Parathyroid adenoma (tissue), 2 donors: ENCODE measurements around the gene TUFT1.

Source experiments
- H2AFZ ChIP-seq: fragments of 300-600 bp; sonication (generic); one replicate; pipeline ENCODE4 v1.7.0; 2017; ENCODE audit warnings: antibody characterized with exemption, mild to moderate bottlenecking
- H3K27ac ChIP-seq: fragments of 300-600 bp; sonication (generic); one replicate; pipeline ENCODE4 v1.7.0; 2017
- H3K27me3 ChIP-seq: fragments of 300-600 bp; sonication (generic); one replicate; pipeline ENCODE4 v1.7.0; 2017; ENCODE audit warnings: low read length; ENCODE audit not compliant: control insufficient read depth, insufficient read depth
- H3K36me3 ChIP-seq: fragments of 300-600 bp; sonication (generic); one replicate; pipeline ENCODE4 v1.7.0; 2017; ENCODE audit warnings: low read length; ENCODE audit not compliant: control insufficient read depth, insufficient read depth
- H3K4me1 ChIP-seq: fragments of 300-600 bp; sonication (generic); one replicate; pipeline ENCODE4 v1.7.0; 2017; ENCODE audit warnings: control low read depth
- H3K4me2 ChIP-seq: fragments of 300-600 bp; sonication (generic); one replicate; pipeline ENCODE4 v1.7.0; 2017; ENCODE audit warnings: low read length
- H3K4me3 ChIP-seq: fragments of 300-600 bp; sonication (generic); one replicate; pipeline ENCODE4 v1.7.0; 2017; ENCODE audit warnings: low read depth, low read length
- H3K79me2 ChIP-seq: fragments of 300-600 bp; sonication (generic); one replicate; pipeline ENCODE4 v1.7.0; 2017; ENCODE audit warnings: control low read depth
- H3K9ac ChIP-seq: fragments of 300-600 bp; sonication (generic); one replicate; pipeline ENCODE4 v1.7.0; 2017; ENCODE audit warnings: mild to moderate bottlenecking
- H3K9me3 ChIP-seq: fragments of 300-600 bp; sonication (generic); one replicate; pipeline ENCODE4 v1.7.0; 2017; ENCODE audit warnings: low read length; ENCODE audit not compliant: control insufficient read depth
- TF ChIP-seq, protein P1 (sequence below): fragments of 300-600 bp; sonication (generic); IDR thresholded peaks from one replicate; pipeline ENCODE4 v1.7.0; 2017; ENCODE audit warnings: antibody characterized with exemption, mild to moderate bottlenecking
- donor health status: primary hyperparathyroidism.

Gene TUFT1

DNA sequence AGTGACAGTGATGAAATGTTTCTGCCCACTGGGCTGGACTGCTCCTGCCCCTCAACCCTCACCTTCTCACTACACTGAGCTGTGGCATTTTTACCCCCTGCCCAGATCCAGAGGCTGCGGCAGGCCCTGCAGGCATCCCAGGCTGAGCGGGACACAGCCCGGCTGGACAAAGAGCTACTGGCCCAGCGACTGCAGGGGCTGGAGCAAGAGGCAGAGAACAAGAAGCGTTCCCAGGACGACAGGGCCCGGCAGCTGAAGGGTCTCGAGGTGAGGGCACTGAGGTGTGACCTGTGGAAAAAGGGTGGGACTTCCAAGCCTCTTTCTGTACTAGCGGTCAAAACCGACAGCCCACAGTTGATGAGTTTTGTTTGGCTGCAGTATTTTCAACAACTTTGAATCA is 6.2 kb upstream of the TUFT1 start:
- TF ChIP-seq, protein P1, sequence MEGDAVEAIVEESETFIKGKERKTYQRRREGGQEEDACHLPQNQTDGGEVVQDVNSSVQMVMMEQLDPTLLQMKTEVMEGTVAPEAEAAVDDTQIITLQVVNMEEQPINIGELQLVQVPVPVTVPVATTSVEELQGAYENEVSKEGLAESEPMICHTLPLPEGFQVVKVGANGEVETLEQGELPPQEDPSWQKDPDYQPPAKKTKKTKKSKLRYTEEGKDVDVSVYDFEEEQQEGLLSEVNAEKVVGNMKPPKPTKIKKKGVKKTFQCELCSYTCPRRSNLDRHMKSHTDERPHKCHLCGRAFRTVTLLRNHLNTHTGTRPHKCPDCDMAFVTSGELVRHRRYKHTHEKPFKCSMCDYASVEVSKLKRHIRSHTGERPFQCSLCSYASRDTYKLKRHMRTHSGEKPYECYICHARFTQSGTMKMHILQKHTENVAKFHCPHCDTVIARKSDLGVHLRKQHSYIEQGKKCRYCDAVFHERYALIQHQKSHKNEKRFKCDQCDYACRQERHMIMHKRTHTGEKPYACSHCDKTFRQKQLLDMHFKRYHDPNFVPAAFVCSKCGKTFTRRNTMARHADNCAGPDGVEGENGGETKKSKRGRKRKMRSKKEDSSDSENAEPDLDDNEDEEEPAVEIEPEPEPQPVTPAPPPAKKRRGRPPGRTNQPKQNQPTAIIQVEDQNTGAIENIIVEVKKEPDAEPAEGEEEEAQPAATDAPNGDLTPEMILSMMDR: no peak

DNA sequence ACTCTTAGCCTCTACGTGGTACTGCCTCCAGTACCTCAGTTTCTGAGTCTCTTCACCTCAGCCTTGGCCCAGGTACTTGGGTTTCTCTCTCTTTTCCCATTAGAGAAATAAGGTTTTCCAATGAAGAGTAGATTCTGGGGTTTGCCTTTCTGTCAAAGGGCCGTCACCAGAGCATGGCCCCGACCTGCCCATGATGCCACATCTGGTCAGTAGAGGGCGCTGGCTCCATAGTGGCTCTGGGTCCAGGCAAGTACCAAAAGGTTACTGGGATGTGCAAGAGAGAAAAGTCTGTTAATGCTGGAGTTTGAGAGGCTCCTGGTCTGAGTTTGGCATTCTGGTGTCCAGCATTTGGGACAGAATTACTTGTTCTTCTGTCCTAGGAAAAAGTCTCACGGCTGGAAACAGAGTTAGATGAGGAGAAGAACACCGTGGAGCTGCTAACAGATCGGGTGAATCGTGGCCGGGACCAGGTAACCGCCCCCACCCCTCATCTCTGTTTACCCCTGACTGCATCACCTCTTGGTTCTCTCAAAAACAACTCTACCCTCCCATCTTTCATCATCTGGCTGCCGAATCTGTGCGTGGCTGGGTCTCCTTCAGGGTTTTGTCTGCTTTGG is 5.3 kb upstream of the TUFT1 start:
- no peak overlapping the region for H3K9ac ChIP-seq
- peak overlapping the region; percentile 15 for H3K27ac ChIP-seq
- peaks cover 8% of the 10 kb centered on the region for H3K4me1 ChIP-seq
- no peaks in the 10 kb centered on the region for H3K27me3 ChIP-seq
- H3K4me3 ChIP-seq: no peak overlapping the region
- no peaks in the 10 kb centered on the region for H3K79me2 ChIP-seq
- TF ChIP-seq, protein P1: peak; percentile 67
- no peak overlapping the region for H3K4me2 ChIP-seq
- H2AFZ ChIP-seq: no peak overlapping the region
- no peaks in the 10 kb centered on the region for H3K36me3 ChIP-seq
- H3K9me3 ChIP-seq: no peaks in the 10 kb centered on the region

More for the DNA sequence above, 6.2 kb upstream of the TUFT1 start:
- no peaks in the 10 kb centered on the region for H3K79me2 ChIP-seq
- H2AFZ ChIP-seq: no peak overlapping the region
- no peaks in the 10 kb centered on the region for H3K9me3 ChIP-seq
- no peaks in the 10 kb centered on the region for H3K36me3 ChIP-seq
- H3K9ac ChIP-seq: no peak overlapping the region
- no peak overlapping the region for H3K4me3 ChIP-seq
- peaks cover 1% of the 10 kb centered on the region for H3K4me1 ChIP-seq
- H3K4me2 ChIP-seq: no peak overlapping the region
- no peak overlapping the region for H3K27ac ChIP-seq
- no peaks in the 10 kb centered on the region for H3K27me3 ChIP-seq

DNA sequence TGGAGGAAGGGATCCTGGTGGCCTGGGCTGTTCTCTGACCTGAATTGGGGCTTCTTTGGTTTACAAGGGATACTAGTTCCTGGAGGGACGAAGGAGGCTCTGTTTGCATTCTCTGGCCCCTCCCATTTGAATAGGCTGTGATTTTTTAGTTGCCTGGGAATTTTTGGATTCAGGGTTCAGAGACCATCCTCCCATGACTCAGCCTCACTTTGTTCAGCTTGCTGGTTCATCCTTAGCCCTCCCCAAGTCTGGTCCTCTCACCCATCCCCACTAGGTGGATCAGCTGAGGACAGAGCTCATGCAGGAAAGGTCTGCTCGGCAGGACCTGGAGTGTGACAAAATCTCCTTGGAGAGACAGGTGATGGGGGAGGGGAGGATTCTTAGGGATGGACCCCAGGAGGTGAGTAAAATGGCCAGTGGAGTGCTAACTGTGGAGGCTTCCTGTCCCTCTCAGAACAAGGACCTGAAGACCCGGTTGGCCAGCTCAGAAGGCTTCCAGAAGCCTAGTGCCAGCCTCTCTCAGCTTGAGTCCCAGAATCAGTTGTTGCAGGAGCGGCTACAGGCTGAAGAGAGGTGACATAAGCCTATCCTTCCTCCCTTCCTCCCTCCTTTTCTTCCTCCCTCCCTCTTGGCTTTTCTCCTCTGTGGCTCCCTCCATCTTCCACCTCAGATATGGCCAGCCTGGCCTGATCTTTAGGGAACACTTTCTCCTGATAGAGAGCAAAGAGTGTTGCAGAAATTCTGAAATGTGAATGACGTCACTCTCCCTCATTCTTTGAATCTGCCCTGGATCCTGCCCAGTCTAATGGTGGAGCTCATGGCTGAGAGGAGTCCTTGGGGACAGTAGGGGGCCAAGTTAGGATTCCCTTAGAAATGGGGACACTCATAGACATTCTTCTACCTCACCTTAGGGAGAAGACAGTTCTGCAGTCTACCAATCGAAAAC is 4.5 kb upstream of the TUFT1 start:
- Histone ChIP-seq H3K27ac (no peak overlapping the region), H3K9me3 (no peaks in the 10 kb centered on the region), H2AFZ (no peak overlapping the region), H3K4me1 (peaks cover 9% of the 10 kb centered on the region), H3K4me2 (no peak overlapping the region), H3K27me3 (no peaks in the 10 kb centered on the region), H3K9ac (no peak overlapping the region), H3K4me3 (no peak overlapping the region), H3K36me3 (no peaks in the 10 kb centered on the region), H3K79me2 (no peaks in the 10 kb centered on the region)
- TF ChIP-seq, protein P1: no peak

DNA sequence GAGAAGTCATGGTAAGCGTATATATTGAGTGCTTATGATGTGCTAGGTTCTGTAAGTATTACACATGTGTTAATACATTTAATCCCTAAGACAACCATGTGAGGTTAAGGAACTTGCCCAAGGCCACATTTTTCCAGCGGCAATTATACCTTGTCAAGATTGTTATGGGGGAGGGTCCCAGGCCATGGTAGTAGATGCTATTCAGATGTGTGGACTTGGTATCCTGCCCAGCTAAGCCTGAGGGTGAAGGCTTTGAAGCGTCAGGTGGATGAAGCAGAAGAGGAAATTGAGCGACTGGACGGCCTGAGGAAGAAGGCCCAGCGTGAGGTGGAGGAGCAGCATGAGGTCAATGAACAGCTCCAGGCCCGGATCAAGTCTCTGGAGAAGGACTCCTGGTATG is 3.6 kb upstream of the TUFT1 start:
- TF ChIP-seq, protein P1: no peak

More for the DNA sequence above, 3.6 kb upstream of the TUFT1 start:
- H3K4me3 ChIP-seq: no peak overlapping the region
- H3K36me3 ChIP-seq: no peaks in the 10 kb centered on the region
- peaks cover 9% of the 10 kb centered on the region for H3K4me1 ChIP-seq
- H3K4me2 ChIP-seq: no peak overlapping the region
- H3K79me2 ChIP-seq: no peaks in the 10 kb centered on the region
- H3K9ac ChIP-seq: no peak overlapping the region
- no peak overlapping the region for H2AFZ ChIP-seq
- no peaks in the 10 kb centered on the region for H3K27me3 ChIP-seq
- no peak overlapping the region for H3K27ac ChIP-seq
- no peaks in the 10 kb centered on the region for H3K9me3 ChIP-seq
